Colon (tissue), 2 donors: ENCODE measurements around the gene ZNRF2.

Experiments used
- FAIRE-seq: peaks from 2 replicates; lab custom pipeline; 2012; peaks lifted over from hg19 to GRCh38; lab: Jason Lieb, UNC
- donor health status: control.
- donor health status: control.

ZNRF2 gene

DNA sequence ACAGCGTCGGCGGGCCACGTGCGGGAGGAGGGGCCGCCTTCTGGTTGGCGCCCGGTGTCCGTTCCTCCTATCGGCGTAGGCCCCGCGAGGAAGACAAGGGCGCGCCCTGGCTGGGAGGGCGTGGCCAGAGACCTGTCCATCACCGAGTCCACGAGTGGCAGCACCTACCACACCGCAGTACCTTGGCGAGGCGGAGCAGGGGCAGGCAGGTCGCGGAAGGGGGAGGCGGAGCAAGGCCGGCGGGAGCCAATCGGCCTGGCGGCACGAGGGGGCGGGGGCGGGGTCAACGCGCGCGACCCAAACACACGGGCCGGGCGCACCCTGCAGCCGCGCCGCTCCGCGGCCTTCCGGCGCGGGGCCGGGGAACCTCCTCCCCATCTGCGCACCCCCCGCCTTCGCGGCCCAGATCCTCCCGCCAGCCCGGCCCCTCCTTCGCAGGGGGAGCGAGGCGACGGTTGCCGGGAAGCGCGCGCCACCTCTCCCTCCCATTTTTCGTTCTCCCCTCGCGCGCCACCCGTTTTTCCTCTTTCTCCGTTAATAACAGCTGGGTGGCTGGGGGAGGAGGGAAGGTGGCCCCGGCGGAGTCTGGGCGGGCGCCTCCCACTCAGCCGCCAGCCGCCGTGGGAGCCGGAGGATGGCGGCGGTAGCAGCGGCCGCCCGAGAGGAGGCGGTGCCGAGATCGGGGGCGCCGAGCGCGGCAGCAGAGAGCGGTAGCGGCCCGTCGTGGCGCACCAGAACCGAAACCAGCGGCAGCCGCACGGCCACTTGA lies at the start of gene ZNRF2:
TSS of gene ZNRF2 (plus strand) at position 300 of the 769 bp plus-strand sequence. CDS start 761 bp downstream, outside the sequence.
- FAIRE-seq, result no peak

DNA sequence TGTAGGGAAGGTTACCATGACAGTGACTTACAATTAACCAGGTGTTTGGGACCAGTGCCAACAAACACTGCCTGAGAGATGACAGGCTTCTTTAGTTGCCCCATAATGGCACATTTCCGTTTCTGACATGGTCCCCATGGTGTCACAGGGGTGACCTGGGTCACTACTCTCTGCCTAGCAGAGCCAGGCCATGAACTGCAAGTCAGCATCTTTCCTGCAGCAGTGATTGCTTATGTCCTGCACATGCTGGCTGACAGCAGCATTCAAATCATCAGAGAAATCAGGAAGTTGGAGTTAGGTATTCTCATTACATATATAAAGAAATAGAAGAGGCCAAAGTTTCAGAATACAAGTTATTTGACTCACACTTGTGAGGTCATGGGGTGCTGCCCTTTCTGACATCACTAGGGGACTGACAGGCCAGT lies 47.1 kb upstream of the ZNRF2 start:
- FAIRE-seq, result no peak

DNA sequence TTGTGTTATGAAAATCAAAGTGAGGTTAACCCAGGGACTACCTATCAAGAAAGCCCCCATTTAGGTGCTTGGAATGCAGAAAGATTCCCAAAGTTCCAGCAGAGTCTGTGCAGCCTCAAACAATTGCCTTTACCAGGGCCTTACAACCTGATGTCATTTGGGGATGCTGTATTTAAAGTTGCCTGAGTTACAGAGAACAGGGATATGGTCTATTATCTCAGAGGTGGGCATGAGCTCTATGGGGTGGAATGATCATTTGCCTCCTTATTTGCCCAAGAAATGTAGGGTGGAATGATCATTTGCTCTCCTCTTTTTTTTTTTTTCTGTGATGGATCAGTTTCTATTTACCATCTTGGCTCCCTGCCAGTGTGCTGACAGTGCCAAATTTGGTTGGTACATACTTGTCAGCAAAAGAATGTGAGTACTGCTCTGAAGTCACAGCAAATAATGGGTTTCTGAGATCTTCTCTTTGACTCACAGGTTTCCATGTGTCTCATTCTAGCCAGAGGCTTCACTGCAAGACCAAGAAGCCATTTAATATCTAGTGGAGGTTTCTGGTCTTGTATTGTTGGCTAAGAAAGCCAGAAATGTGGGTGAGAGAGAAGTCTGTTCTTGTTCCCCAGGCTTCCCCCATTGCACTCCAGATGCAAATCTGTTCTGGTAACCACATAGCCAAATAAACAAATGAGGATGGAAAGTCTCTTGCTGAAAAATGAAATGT lies 45.5 kb upstream of the ZNRF2 start:
- no peak for FAIRE-seq

DNA sequence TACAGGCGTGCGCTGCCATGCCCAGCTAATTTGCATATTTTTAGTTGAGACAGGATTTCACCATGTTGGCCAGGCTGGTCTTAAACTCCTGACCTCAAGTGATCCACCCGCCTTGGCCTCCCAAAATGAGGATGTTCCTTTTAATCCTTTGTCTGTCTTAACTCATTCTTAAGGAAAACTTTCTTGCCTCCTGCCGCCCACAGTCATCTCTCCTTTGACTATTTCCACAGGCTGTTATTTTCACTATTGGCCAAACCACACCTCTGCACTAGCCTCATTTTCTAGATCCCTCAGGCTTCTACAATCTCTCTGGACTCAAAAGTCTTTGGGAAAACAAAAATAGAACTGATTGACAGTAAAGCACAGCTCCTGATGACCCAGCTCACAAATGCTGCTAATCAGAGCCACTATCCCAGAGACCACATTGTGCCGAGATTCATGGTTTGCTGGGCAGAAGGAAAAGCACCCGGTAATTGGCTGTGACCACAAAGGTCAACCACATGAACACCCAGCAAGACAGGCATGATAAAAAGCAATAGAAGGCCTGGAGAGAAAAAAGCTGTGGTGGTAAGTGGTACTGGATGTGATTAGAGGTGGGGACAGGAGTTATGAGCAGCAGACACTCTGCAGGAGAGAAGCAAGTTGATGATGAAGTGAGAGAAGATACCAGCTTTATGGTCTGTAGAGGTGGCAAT lies 44.1 kb upstream of the ZNRF2 start:
- no peak for FAIRE-seq

DNA sequence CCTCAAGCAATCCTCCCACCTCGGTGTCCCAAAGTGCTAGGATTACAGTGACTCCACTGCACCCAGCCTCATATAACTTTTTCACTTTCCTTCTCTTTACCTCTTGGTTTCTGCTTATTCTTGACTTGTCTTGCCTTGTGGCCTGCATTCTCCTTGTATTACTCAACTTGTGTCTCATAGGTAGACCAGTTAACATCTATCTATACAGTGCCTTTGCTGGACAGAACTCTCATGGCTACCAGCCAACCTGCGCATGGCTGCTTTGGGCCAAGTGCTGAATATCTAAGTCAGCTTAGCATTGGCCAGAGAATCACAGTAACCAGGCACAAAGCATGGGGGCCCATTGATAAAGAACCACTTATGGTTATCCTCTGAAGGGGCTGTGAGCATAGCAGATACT lies 42.6 kb upstream of the ZNRF2 start:
- FAIRE-seq, result no peak

DNA sequence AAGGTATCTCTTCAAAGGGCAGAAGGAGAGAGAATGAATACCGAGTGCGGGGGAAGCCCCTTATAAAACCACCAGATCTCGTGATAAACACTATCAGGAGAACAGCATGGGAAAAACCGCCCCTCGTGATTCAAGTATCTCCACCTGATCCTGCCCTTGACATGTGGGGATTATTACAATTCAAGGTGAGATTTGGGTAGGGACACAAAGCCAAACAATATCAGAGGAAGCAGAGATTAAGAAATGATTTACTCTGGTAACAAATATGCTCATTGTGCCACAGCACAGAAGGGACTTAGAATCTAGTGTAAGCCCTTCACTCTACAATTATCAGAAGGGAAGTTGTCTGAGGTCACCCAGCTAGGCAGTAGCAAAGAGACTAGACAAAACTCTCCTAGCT lies 40.1 kb upstream of the ZNRF2 start:
- no peak for FAIRE-seq

DNA sequence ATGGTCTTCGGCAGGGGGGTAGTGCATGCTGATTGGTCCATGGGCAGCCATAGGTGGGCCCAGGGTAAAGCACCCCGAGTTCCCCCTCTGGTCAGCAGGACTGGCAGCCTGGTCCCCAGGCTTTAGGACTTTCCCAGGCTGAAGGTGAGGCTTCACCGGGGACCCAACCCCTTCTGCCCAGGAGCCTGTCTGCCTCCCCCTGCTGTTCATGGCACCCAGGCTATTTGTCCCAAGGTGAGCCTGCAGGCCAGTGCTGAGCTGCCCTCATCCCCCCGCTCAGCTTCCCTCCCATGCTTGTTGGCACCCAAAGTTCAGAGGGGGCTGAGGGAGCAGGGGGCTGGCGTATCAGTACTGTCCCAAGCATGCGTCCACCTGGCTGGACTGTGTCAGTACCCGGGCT lies 38.5 kb upstream of the ZNRF2 start:
- FAIRE-seq, result no peak

DNA sequence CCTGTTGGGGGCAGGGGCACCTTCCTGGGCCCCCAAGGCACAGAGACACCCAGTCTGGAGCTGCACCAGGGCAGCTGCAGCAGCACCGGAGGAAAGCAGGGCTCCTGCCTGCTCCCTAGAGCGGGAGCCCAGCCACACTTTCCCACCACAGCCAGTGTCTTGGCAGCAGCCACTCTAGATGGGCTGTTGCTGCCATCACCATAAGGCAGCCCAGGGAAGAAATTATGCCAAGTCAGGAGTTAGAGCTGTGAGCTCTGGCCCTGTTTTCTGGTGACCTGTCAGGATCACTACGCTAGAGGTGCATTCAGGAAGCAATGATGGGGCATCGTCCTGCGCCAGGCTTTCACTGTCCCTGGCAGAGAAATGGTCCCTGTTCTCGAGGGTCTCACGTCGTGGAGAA lies 38.0 kb upstream of the ZNRF2 start:
- FAIRE-seq, result no peak

DNA sequence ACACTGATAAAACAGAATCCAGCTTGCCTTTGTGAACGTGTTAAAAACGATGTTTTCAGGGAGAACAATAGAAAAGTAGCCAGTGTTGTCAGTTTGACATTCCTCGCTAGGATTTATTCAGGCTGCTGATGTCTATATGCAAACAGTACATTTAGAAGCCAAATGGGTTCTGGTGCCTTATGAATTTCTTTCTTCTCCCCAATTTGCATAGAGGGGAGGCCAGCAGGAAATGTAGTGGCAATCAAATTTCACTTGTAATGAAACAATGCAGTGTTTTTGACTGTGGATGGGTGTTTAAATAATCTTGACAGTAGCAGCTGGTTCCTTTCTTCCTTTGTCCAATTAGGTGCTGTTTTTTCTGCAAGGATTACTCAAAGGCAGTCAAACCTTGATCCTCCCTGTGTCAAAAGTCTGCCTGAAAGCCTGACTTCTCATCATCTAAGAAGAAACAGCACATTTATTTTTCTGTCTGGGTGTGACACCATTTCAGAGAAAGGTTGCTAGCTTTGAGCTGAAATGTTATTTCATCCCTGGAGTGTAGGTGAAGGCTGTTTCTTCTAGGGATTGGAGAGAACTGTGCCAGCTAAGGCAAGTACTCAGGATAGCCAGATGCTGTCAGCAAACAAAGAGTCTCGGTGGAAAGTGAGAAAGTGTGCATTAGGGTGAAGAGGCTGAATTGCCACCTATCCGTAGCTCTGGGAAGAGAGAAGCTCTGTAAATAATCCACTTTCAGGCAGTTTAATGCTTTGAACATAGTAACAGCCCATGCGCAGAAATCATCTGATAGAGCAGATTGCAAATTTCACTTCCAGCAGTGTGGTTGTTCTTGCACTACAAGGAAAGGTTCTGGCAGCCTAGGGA lies 36.6 kb upstream of the ZNRF2 start:
- no peak for FAIRE-seq

DNA sequence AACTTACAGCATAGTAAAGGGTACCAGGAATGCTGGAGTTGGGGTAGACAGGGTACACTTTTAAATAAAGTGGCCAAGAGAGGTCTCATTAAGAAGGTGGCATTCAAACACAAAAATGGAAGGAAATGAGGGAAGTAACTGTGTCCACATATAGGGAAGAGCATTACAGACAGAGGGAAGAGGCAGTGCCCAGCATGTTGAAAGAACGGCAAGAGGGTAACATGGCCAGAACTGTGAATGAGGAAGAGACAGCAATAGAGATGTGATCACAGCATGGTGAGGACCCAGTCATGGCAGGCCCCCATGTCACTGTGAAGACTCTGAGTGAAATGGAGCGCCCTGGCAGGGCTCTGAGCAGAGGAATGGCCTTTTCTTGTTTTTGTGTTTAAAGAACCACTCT lies 35.1 kb upstream of the ZNRF2 start:
- FAIRE-seq, result no peak

DNA sequence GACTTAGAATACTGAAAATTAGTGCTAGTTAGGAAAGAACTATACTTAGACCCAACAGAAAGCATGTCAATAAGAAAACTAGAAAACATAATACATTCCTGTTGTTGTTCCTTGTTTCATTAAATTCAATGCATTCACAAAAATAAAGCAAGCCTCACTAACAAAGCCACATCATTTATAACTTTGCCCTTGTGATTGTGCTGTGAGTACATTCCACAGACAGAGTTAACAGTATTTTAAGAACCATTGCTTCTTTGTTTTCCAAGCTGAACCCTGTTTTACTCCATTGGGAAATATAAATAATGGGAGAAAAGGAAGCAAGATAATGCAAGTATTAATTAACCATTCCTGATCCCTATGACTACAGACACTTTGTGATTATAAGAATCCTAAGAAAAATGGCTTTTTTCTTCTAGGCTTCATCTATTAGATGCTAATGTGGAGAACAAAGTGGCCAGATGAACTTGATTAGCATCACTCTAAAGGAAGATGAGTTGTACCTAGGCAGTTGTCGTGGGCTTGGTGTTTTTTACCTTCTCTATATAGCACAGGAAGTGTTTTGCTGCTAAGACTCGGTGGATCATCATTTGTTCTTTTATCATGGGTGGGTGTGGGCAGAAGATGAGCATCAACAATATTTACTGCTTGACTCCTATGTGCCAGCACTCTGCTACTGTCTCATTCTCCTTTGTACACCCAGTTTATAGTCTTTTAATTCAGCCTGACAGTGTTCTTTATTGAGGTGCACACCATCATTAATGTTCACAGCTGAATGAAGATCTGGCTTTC lies 34.2 kb upstream of the ZNRF2 start:
- no peak for FAIRE-seq

DNA sequence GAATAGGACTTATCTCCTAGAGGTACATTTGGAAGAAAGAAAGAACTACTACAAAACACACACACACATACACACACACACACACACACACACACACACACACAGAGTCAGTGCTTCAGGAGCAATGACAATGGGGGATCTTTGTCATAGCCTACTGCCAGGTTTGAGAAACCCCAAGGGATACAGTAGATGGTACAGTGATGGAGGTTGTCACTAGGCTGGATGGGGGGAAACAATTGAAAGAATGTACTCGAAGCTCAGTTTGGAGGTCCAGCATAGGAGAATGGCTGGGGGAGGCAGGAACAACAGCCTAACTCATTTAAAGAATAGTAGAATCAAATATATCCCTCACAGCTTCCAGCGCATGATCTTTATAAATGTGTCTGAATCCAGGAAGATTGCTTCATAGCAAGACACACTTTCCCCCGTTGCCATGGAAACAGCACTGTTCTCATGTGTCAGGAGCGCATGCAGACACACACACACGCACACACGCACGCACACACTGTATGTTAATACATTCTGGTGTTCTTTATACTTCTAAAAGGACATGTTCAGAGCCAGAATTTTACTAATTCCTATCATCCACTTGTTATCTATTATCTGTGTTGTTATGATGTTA lies 32.6 kb upstream of the ZNRF2 start:
- no peak for FAIRE-seq

DNA sequence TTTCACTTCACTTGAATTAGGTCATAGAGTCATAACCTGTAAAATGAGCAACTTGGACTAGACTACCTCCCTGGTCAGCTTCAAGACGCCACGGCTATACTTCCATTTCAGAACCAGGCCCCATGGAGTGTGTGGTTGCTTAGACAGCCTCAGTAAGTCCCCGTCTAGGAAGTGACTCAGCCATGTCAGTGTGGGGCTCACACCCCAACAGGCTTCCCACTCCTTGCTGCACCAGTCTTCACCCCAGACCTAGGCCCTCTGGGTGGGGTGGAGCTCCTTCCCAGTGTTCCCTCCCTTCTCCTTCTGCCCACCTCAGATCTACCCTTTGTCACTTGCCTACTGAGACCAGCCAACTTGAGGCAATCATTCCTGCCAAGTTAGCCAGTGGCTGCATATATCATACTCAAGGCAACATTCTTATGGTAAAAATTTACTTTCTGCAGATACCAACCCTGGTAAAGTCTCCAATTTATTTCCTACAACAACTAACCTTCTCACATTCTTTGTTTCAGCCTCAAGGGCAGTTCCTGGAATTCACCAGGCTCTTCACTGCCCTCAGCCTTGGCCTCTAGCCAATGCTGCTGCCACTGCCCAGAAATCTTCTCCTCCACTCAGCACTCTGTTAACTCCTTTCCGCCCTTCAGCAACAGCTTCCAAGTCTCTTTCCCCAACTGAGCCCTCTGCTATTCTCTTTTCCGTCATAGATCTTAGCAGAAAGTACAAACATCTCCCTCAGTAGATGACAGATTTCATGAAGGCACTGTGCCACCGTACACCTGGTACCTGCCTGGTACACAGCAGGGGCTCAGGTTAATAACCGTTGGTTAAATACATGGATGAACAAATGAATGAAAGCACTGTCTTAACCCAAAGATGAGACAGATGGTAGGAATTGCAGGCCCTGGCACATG lies 31.3 kb upstream of the ZNRF2 start:
- no peak for FAIRE-seq

DNA sequence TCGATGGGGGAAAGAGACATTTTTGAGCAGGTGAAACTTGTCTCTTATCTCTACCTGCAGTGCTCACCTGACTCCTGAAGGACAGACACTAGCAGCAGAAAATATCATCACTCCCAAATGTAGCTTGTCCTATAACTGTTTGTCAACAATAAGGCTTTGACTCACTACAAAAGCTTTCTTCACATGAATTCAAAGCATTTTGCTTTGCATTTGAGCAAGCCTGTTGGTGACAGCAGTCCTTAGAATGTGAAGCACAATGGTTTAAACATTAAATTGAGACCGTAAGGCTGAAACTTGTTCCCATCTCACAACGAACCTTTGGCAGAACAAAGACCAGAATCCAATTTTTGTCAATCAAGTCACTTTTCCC lies 30.6 kb upstream of the ZNRF2 start:
- FAIRE-seq, result no peak

DNA sequence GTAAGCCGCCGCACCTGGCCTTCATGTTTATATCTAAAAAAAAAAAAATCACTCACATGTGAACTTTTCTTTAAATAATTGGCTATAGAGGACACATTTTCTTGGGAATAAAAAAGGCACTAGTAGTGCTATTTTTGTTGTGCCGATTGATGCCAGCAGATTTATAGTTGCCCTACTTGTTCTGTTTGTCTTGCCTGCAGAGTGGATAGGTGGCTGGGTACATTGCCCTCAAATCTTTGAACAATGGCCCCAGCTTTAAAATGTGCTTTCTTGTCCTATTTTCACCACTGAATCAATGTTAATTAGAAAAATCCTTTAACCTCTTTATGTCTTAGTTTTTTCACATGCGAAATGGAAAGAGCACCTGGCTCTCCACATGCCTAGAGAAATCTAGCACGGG lies 30.1 kb upstream of the ZNRF2 start:
- no peak for FAIRE-seq

DNA sequence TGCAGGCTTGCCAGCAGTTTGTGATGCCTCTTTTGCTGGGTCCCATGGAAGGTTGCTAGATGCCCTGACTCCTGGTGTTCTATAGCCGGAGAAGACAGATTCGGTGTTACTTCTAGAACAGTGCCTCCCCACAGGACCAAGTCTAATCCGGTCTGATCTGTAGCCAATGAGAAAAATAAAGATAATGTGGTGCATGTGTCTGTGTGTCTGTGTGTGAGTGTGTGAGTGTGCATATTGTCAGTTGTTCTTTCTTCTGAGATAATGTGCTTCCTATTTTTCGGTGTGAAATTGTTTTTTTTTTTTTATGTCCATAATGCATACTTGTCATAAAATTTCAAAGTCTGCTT lies 29.7 kb upstream of the ZNRF2 start:
- FAIRE-seq, result no peak

DNA sequence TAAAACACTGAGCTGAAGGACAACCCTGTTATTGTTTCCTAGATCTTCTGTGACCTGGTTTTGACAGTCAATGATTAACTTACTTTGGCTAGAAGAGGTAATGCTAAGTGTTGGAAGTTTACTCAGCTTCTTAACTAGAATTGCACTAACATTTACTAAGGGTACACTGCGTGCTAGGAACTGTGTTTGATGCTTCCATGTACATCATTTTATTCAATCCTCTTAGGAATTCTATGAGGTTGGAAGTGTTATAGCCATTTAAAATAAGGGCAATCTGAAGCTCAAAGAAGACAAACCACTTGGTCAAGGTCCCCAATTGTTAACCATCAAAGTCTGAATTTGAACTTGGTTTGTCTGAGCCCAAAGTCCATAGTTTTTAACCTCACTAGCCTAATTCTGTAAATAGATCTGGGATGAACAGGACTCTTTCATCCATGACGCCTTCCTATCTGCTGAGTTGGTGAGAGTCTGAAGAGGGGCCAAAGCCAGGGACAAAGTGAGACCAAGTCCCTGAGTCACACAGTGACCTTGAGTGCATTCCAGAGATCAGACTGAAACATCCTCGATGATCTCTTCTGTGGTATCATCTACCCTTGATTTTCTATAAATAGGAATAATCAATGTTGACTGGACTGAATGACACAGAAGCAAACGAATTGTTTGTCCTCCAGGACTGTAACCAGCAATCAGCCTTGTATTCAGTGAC lies 29.2 kb upstream of the ZNRF2 start:
- FAIRE-seq, result peak; percentile 41

DNA sequence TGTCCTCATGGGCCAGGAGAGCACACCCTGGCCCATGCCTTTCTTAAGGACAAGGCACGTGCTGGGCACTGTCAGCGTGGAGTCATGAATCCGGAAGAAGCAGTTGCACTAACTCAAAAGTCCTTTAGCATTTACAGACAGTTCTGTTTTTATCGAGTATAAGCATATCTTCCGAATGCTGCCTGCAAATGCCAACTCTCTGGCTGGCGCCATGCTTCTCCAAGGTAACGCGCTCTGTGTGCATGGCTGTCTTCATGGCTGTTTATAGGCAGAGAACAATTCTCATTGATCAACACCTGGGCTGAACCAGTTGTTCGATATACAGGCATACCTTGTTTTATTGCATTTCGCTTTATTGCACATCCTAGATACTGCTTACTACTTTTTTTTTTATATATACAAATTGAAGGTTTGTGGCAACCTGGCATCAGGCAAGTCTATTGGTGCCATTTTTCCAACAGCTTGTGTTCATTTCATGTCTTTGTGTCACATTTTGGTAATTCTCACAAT lies 28.0 kb upstream of the ZNRF2 start:
- no peak for FAIRE-seq

DNA sequence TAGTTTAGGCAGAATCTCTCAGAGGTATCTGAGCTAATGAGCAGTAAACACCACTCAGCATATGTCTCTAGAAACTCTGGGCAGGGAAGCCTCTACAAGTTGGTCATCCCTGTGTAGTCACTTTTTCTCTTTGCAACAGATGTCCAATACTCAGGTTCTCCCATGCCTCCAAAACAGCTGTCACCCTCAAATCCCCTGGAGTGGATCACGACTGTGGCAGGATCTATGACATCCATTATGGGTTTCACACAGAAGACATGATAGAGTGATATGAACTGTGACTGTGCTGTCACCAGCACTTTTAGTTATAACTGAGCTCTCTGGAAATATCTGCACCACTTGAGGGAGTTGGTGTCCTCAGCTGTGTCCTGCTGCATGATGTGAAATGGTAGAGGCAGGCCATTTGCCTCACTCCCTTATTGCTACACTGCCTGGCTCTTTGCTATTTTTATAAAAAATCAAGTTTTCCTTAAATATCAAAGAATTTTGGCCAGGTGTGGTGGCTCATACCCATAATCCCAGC lies 24.1 kb upstream of the ZNRF2 start:
- FAIRE-seq, result no peak
